Calu3 (cell line): ENCODE results near the gene ABCC8. TPM values are rescaled to one million over a fixed set of nuclear protein-coding genes. Genes with fewer than 3 reads are reported as not detected.

ENCODE experiments used
- BruUV-seq: library from RNA; stranded (reverse); fragments of 400-500 nt; replicated peaks from 2 replicates; lab custom pipeline; 2021; lab: Mats Ljungman, UMichigan
- CTCF ChIA-PET: fragments of 300-600 bp; sonication (Branson Sonifier 250); formaldehyde crosslinking; loops from one replicate; lab custom pipeline; 2022; ENCODE audit warnings: antibody characterized with exemption; lab: Charles Lee
- DNase-seq: peaks from one replicate; pipeline ENCODE4 v3.0.0; 2022
- H3K27ac Mint-ChIP-seq: one replicate; pipeline ENCODE4 v1.8.0; 2022; ENCODE audit warnings: mixed read lengths; ENCODE audit not compliant: unreplicated experiment
- H3K27me3 Mint-ChIP-seq: one replicate; pipeline ENCODE4 v1.8.0; 2022; ENCODE audit warnings: mixed read lengths; ENCODE audit not compliant: unreplicated experiment
- H3K36me3 Mint-ChIP-seq: one replicate; pipeline ENCODE4 v1.8.0; 2022; ENCODE audit warnings: mild to moderate bottlenecking, moderate library complexity, mixed read lengths; ENCODE audit not compliant: insufficient read depth, unreplicated experiment
- H3K4me1 Mint-ChIP-seq: one replicate; pipeline ENCODE4 v1.8.0; 2022; ENCODE audit warnings: mild to moderate bottlenecking, low read depth, mixed read lengths; ENCODE audit not compliant: unreplicated experiment
- H3K4me3 Mint-ChIP-seq: one replicate; pipeline ENCODE4 v1.8.0; 2022; ENCODE audit warnings: mild to moderate bottlenecking, low read depth, moderate library complexity, mixed read lengths; ENCODE audit not compliant: unreplicated experiment
- H3K9me3 Mint-ChIP-seq: one replicate; pipeline ENCODE4 v1.8.0; 2022; ENCODE audit warnings: low read depth, mixed read lengths; ENCODE audit not compliant: unreplicated experiment
- CTCF ChIP-seq: fragments of 200-600 bp; IDR thresholded peaks from one replicate; pipeline ENCODE4 v1.8.0; 2022; ENCODE audit warnings: antibody characterized with exemption; ENCODE audit not compliant: unreplicated experiment
- intact Hi-C: fragments of 100-400 bp; cut with micrococcal nuclease; formaldehyde crosslinking; loops from one replicate; pipeline ENCODE4 v1.10.0; 2022; ENCODE audit not compliant: unreplicated experiment
- total RNA-seq: library from RNA; stranded (reverse); gene quantifications from 2 replicates; pipeline ENCODE4 v1.2.3, GENCODE V29; 2022

ABCC8 gene
- total RNA-seq, 1 experiment from 2014 or later, result 0.76 TPM

GRCh38 chr11:17411418-17411817 is 65.2 kb downstream of the ABCC8 start:
- peaks cover 55% of the 10 kb centered on the region for H3K27me3 Mint-ChIP-seq

GRCh38 chr11:17410606-17411379 is 65.9 kb downstream of the ABCC8 start:
- TF ChIP-seq CTCF, result no peak
- CTCF ChIA-PET, result interaction anchor here (2.0 kb wide), 1 partner anchor 13 kb away, joined by 9 read pairs; no protein-coding TSS in a partner anchor
- no peaks in the 10 kb centered on the region for H3K9me3 Mint-ChIP-seq
- no peaks in the 10 kb centered on the region for H3K36me3 Mint-ChIP-seq
- no peak for DNase-seq
- intact Hi-C loops, result no loop called here
- H3K27ac Mint-ChIP-seq, result peak overlapping the region; percentile 17
- no peak overlapping the region for H3K4me3 Mint-ChIP-seq
- peaks cover 14% of the 10 kb centered on the region for H3K4me1 Mint-ChIP-seq
- peaks cover 49% of the 10 kb centered on the region for H3K27me3 Mint-ChIP-seq
- no TSS peak for BruUV-seq

More at GRCh38 chr11:17411418-17411817, 65.2 kb downstream of the ABCC8 start:
- intact Hi-C loops, result no loop called here
- H3K4me3 Mint-ChIP-seq, result no peak overlapping the region
- peaks cover 11% of the 10 kb centered on the region for H3K4me1 Mint-ChIP-seq
- H3K36me3 Mint-ChIP-seq, result no peaks in the 10 kb centered on the region
- no peak for TF ChIP-seq CTCF
- peak overlapping the region; percentile 17 for H3K27ac Mint-ChIP-seq
- H3K9me3 Mint-ChIP-seq, result no peaks in the 10 kb centered on the region
- BruUV-seq, result no TSS peak
- CTCF ChIA-PET, result interaction anchor here (2.0 kb wide), 1 partner anchor 12 kb away, joined by 9 read pairs; no protein-coding TSS in a partner anchor
- DNase-seq, result no peak

- H3K9me3 Mint-ChIP-seq, result no peaks in the 10 kb centered on the region
- no TSS peak for BruUV-seq
- DNase-seq, result no peak
- TF ChIP-seq CTCF, result no peak
- H3K27ac Mint-ChIP-seq, result no peak overlapping the region
- CTCF ChIA-PET, result no interaction called here
- H3K27me3 Mint-ChIP-seq, result peaks cover 30% of the 10 kb centered on the region
- H3K4me1 Mint-ChIP-seq, result peaks cover 19% of the 10 kb centered on the region
- no peaks in the 10 kb centered on the region for H3K36me3 Mint-ChIP-seq
- no peak overlapping the region for H3K4me3 Mint-ChIP-seq
- intact Hi-C loops, result no loop called here
These were observed 68.0 kb downstream of the ABCC8 start for GRCh38 chr11:17408641-17409040.

- peaks cover 24% of the 10 kb centered on the region for H3K27me3 Mint-ChIP-seq
- no peaks in the 10 kb centered on the region for H3K36me3 Mint-ChIP-seq
- no peak for DNase-seq
- peaks cover 19% of the 10 kb centered on the region for H3K4me1 Mint-ChIP-seq
- TF ChIP-seq CTCF, result no peak
- BruUV-seq, result no TSS peak
- intact Hi-C loops, result no loop called here
- no peak overlapping the region for H3K27ac Mint-ChIP-seq
- H3K9me3 Mint-ChIP-seq, result no peaks in the 10 kb centered on the region
- CTCF ChIA-PET, result no interaction called here
- H3K4me3 Mint-ChIP-seq, result no peak overlapping the region
These were observed 68.6 kb downstream of the ABCC8 start for GRCh38 chr11:17408026-17408425.
